OCI-LY7 (cell line): ENCODE measurements around the gene TMEM234. TPM values are rescaled to one million over a fixed set of nuclear protein-coding genes. Genes with fewer than 3 reads are reported as not detected.

ENCODE experiments used
- BruUV-seq: library from RNA; stranded (reverse); fragments of 400-500 nt; replicated peaks from 2 replicates; lab custom pipeline; 2021; lab: Mats Ljungman, UMichigan
- CTCF ChIA-PET: fragments of 300-600 bp; sonication (Branson Sonifier 250); formaldehyde crosslinking; loops from one replicate; lab custom pipeline; 2022; ENCODE audit warnings: antibody characterized with exemption; ENCODE audit not compliant: unreplicated experiment; lab: Charles Lee
- POLR2A ChIA-PET: fragments of 300-600 bp; sonication (Branson Sonifier 250); formaldehyde crosslinking; loops from one replicate; lab custom pipeline; 2022; ENCODE audit warnings: antibody characterized with exemption; lab: Charles Lee
- DNase-seq: peaks from one replicate; pipeline ENCODE4 v3.0.0-alpha.2; 2015; ENCODE audit warnings: low spot score
- H2AFZ ChIP-seq: fragments of 200-600 bp; sonication (generic), shearing (Covaris generic); 2 replicates; pipeline ENCODE4 v1.6.1; 2014; ENCODE audit warnings: mild to moderate bottlenecking, antibody characterized with exemption, low read length, moderate library complexity
- H3K27ac ChIP-seq: fragments of 200-600 bp; sonication (generic); 2 replicates; pipeline ENCODE4 v1.5.1; 2014; ENCODE audit warnings: mixed run types, low read depth, mild to moderate bottlenecking, moderate library complexity, low read length, inconsistent platforms; ENCODE audit not compliant: poor library complexity, severe bottlenecking
- H3K36me3 ChIP-seq: fragments of 200-600 bp; sonication (generic); 2 replicates; pipeline ENCODE4 v1.6.1; 2014; ENCODE audit warnings: mild to moderate bottlenecking, antibody characterized with exemption, low read length, moderate library complexity, mixed read lengths; ENCODE audit not compliant: insufficient read depth
- H3K4me1 ChIP-seq: fragments of 200-600 bp; sonication (generic); 2 replicates; pipeline ENCODE4 v1.5.1; 2014; ENCODE audit warnings: mild to moderate bottlenecking, low read length; ENCODE audit not compliant: insufficient read depth, poor library complexity, severe bottlenecking
- H3K4me2 ChIP-seq: fragments of 200-600 bp; sonication (generic); 2 replicates; pipeline ENCODE4 v1.6.1; 2014; ENCODE audit warnings: mild to moderate bottlenecking, low read length
- H3K4me3 ChIP-seq: fragments of 200-600 bp; sonication (generic); 2 replicates; pipeline ENCODE4 v1.5.1; 2014; ENCODE audit warnings: mild to moderate bottlenecking, low read depth, low read length; ENCODE audit not compliant: poor library complexity, severe bottlenecking
- H3K79me2 ChIP-seq: fragments of 200-600 bp; sonication (generic); 2 replicates; pipeline ENCODE4 v1.6.1; 2016; ENCODE audit warnings: low read depth, mild to moderate bottlenecking, low read length, moderate library complexity, mixed read lengths; ENCODE audit not compliant: insufficient read depth
- H3K9me2 ChIP-seq: fragments of 200-600 bp; sonication (generic); 2 replicates; pipeline ENCODE4 v1.6.1; 2016; ENCODE audit warnings: mild to moderate bottlenecking, low read length, mixed read lengths; ENCODE audit not compliant: insufficient read depth
- H3K9me3 ChIP-seq: fragments of 200-600 bp; sonication (generic); 2 replicates; pipeline ENCODE4 v1.6.1; 2014; ENCODE audit warnings: mild to moderate bottlenecking, mixed run types, low read length, mixed read lengths
- H4K20me1 ChIP-seq: fragments of 200-600 bp; sonication (generic); 2 replicates; pipeline ENCODE4 v1.6.1; 2014; ENCODE audit warnings: mild to moderate bottlenecking, antibody characterized with exemption, low read length, moderate library complexity, mixed read lengths; ENCODE audit not compliant: insufficient read depth
- EZH2phosphoT487 ChIP-seq: fragments of 200-600 bp; sonication (generic); IDR thresholded peaks from 2 replicates; pipeline ENCODE4 v1.6.1; 2018; ENCODE audit warnings: low read depth, borderline replicate concordance, mild to moderate bottlenecking, mixed run types, antibody characterized with exemption, low read length, moderate library complexity, mixed read lengths
- intact Hi-C: fragments of 100-400 bp; cut with micrococcal nuclease; formaldehyde crosslinking; loops from one replicate; pipeline ENCODE4 v1.10.0; 2022; ENCODE audit not compliant: unreplicated experiment
- total RNA-seq, 2 experiments: library from RNA; depleted of rRNA in 1 of 2; stranded (reverse); fragments of >200 nt in 1 of 2; shearing (Covaris generic) in 1 of 2; gene quantifications; 2 replicates each; pipeline ENCODE4 v1.2.3, GENCODE V29; 2014 to 2022
- TF ChIP-seq, protein P1 (sequence below): fragments of 200-600 bp; sonication (generic); conservative IDR thresholded peaks from 2 replicates; pipeline ENCODE4 v1.5.1; 2014; ENCODE audit warnings: mild to moderate bottlenecking, antibody characterized with exemption, low read length, moderate library complexity, mixed read lengths

The TMEM234 gene
- total RNA-seq, 2 experiments from 2014 or later, result 17.1 to 17.5 TPM

DNA sequence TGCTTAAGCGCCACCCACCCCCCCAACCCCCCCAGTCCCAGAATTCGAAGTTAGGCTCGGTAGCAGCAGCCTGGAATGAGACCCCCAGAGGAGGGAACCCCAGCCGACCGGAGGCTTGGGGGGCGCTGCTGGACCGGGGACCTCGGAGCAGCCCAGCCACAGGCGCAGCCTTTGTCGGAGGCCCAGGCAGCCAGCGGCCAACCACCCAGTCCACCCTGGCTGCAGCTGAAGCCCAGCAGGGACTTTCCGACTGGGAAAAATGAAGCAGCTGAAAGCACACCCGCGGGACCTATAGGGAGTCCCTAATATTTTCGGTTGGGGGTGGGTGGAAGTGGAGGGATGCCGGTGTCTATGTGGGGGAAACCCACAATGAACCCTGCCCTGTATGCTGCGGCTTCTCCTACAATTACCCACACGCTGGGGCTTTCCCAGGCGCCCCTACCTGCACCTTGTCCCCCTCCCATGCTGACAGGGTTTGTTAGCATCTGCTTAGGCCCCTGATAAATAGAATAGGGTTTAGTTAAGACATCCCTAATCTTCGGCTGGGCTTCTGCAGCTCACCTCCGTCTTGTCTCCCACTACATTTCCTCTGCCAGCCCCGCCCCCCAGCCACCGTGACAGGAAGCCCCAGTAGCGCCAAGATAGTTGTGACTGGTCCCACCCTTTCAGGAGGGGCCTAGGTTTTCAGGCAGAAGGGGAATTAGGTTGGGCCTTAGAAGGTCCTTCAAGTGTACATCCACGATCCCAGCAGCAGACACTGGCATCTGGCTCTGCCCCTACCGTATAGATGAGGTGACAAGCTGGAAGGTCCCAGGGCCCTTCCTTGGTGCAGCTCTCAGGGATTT is 20.9 kb downstream of the TMEM234 start:
- Histone ChIP-seq H3K4me2 (peak overlapping the region; percentile 80), H3K4me3 (peak overlapping the region; percentile 73), H3K9me2 (no peaks in the 10 kb centered on the region), H3K9me3 (no peaks in the 10 kb centered on the region), H3K79me2 (no peaks in the 10 kb centered on the region), H3K36me3 (peaks cover 31% of the 10 kb centered on the region), H3K4me1 (peaks cover 46% of the 10 kb centered on the region), H4K20me1 (no peaks in the 10 kb centered on the region), H2AFZ (peak overlapping the region; percentile 90; the same call in 1 of the 2 replicates), H3K27ac (peak overlapping the region; percentile 56)
- intact Hi-C loops, result loop anchor here (1.0 kb wide), 1 partner anchor 213 kb away; no protein-coding TSS in a partner anchor
- no TSS peak for BruUV-seq
- CTCF ChIA-PET, result interaction anchor here (0.6 kb wide), 1 partner anchor 136 kb away, joined by 3 read pairs; no protein-coding TSS in a partner anchor
- no peak for TF ChIP-seq EZH2phosphoT487
- TF ChIP-seq, protein P1, sequence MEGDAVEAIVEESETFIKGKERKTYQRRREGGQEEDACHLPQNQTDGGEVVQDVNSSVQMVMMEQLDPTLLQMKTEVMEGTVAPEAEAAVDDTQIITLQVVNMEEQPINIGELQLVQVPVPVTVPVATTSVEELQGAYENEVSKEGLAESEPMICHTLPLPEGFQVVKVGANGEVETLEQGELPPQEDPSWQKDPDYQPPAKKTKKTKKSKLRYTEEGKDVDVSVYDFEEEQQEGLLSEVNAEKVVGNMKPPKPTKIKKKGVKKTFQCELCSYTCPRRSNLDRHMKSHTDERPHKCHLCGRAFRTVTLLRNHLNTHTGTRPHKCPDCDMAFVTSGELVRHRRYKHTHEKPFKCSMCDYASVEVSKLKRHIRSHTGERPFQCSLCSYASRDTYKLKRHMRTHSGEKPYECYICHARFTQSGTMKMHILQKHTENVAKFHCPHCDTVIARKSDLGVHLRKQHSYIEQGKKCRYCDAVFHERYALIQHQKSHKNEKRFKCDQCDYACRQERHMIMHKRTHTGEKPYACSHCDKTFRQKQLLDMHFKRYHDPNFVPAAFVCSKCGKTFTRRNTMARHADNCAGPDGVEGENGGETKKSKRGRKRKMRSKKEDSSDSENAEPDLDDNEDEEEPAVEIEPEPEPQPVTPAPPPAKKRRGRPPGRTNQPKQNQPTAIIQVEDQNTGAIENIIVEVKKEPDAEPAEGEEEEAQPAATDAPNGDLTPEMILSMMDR, result peak; percentile 49
- DNase-seq, result peak; percentile 80
- POLR2A ChIA-PET, result interaction anchor here (0.6 to 1.8 kb wide), 9 partner anchors 9 to 617 kb away, joined by 3 to 7 read pairs (median 3); partner anchors contain the start of genes KPNA6, RBBP4 and TMEM39B

DNA sequence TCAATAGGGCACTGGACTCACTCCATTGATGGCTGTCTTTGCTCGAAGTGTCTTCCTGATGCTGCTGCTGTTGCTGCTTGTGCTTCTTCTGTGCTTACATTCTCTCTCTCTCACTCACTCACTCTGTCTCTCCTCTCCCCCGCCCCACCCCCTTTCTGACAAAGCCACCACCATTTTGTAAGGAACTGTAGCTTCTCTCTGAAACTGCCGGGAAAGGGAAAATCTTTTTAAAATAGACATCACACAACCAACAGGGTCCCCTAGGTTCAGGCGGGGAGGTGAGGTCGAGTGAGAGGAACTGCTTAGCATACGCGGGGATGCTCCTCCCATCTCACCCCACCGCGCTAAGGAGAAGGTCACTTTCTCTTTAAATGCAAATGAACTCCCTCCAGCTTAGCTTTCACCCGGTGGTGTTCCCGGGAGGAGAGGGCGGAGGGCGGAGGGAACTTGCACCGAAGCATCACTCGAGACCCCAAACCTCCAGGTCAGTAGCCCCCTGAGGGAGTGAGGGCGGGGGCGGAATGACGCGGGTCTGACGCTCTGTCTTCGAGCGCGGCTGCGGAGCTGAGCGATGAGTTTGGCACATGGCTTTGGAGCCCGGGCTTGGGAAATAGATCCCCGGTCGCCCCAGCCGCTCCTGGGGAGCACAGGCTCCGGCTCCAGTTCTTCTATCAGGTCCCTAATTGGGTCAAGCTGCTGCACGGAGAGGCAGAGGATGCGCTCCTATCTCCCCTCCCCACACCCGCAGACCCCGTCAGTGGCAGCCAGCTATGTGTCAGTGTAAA is 21.7 kb downstream of the TMEM234 start, which contains the start of gene CCDC28B:
Gene CCDC28B, plus strand, starts transcription at position 370 of the 785 bp plus-strand sequence. CDS start 1,341 bp downstream, outside the sequence.
- no peaks in the 10 kb centered on the region for H3K79me2 ChIP-seq
- H3K9me3 ChIP-seq, result no peaks in the 10 kb centered on the region
- H3K4me1 ChIP-seq, result peaks cover 44% of the 10 kb centered on the region
- BruUV-seq, result no TSS peak
- peak within 1 kb of the TSS; percentile 90; the same call in 1 of the 2 replicates for H2AFZ ChIP-seq
- POLR2A ChIA-PET, result interaction anchor here (0.6 to 1.4 kb wide), 7 partner anchors 8 to 618 kb away, joined by 3 to 7 read pairs (median 3); partner anchors contain the start of genes KPNA6, RBBP4 and TMEM39B
- peak within 1 kb of the TSS; percentile 80 for H3K4me2 ChIP-seq
- CTCF ChIA-PET, result interaction anchor here (0.6 to 0.7 kb wide), 2 partner anchors 33 to 48 kb away, joined by 3 to 5 read pairs; no protein-coding TSS in a partner anchor
- TF ChIP-seq, protein P1, result no peak
- no peak for TF ChIP-seq EZH2phosphoT487
- H4K20me1 ChIP-seq, result no peaks in the 10 kb centered on the region
- H3K9me2 ChIP-seq, result no peaks in the 10 kb centered on the region
- H3K36me3 ChIP-seq, result peaks cover 39% of the 10 kb centered on the region
- peak; percentile 61 for DNase-seq
- peak within 1 kb of the TSS; percentile 56 for H3K27ac ChIP-seq
- peak within 1 kb of the TSS; percentile 73 for H3K4me3 ChIP-seq
- intact Hi-C loops, result loop anchor here (1.0 kb wide), 1 partner anchor 214 kb away; no protein-coding TSS in a partner anchor
